Astrocyte (in vitro differentiated cells and primary cell): ENCODE measurements around the gene MICAL3. TPM values are rescaled to one million over a fixed set of nuclear protein-coding genes. Genes with fewer than 3 reads are reported as not detected.

Experiments used
- DNase-seq: peaks from one replicate; pipeline ENCODE4 v3.0.0-alpha.2; 2010; ENCODE audit warnings: low read depth
- FAIRE-seq: peaks from 2 replicates; lab custom pipeline; 2011; peaks lifted over from hg19 to GRCh38; lab: Jason Lieb, UNC
- H2AFZ ChIP-seq: 2 replicates; pipeline ENCODE4 v1.6.0; 2012; ENCODE audit warnings: low read depth, low read length, inconsistent platforms
- H3K27ac ChIP-seq: 2 replicates; pipeline ENCODE4 v1.5.1; 2011; ENCODE audit warnings: low read depth, low read length, inconsistent platforms
- H3K27me3 ChIP-seq: 2 replicates; pipeline ENCODE4 v1.6.0; 2011; ENCODE audit warnings: low read length, inconsistent platforms; ENCODE audit not compliant: insufficient read depth
- H3K36me3 ChIP-seq: 2 replicates; pipeline ENCODE4 v1.5.1; 2011; ENCODE audit warnings: low read length, inconsistent platforms; ENCODE audit not compliant: insufficient read depth
- H3K4me1 ChIP-seq: 2 replicates; pipeline ENCODE4 v1.5.1; 2011; ENCODE audit warnings: low read length, inconsistent platforms; ENCODE audit not compliant: insufficient read depth
- H3K4me2 ChIP-seq: 2 replicates; pipeline ENCODE4 v1.6.0; 2012; ENCODE audit warnings: low read length, inconsistent platforms
- H3K4me3 ChIP-seq: 2 replicates; pipeline ENCODE4 v1.5.1; 2011; ENCODE audit warnings: low read depth, mild to moderate bottlenecking, low read length, inconsistent platforms; ENCODE audit not compliant: insufficient read depth
- H3K79me2 ChIP-seq: 2 replicates; pipeline ENCODE4 v1.6.0; 2012; ENCODE audit warnings: mild to moderate bottlenecking, low read length, inconsistent platforms; ENCODE audit not compliant: insufficient read depth
- H3K9ac ChIP-seq: 2 replicates; pipeline ENCODE4 v1.6.0; 2012; ENCODE audit warnings: mild to moderate bottlenecking, low read length, inconsistent platforms
- H3K9me3 ChIP-seq: 2 replicates; pipeline ENCODE4 v1.5.1; 2012; ENCODE audit warnings: low read depth, mild to moderate bottlenecking, low read length, inconsistent platforms; ENCODE audit not compliant: insufficient read depth
- H4K20me1 ChIP-seq: 2 replicates; pipeline ENCODE4 v1.6.0; 2012; ENCODE audit warnings: low read length, inconsistent platforms; ENCODE audit not compliant: insufficient read depth
- H3K27ac Mint-ChIP-seq: one replicate; pipeline ENCODE4 v1.8.0; 2021; ENCODE audit warnings: mild to moderate bottlenecking, mixed read lengths; ENCODE audit not compliant: unreplicated experiment
- H3K27me3 Mint-ChIP-seq: one replicate; pipeline ENCODE4 v1.8.0; 2021; ENCODE audit warnings: low read depth, mixed read lengths; ENCODE audit not compliant: unreplicated experiment
- H3K36me3 Mint-ChIP-seq: one replicate; pipeline ENCODE4 v1.8.0; 2021; ENCODE audit warnings: low read depth, mixed read lengths; ENCODE audit not compliant: unreplicated experiment
- H3K4me1 Mint-ChIP-seq: one replicate; pipeline ENCODE4 v1.8.0; 2021; ENCODE audit warnings: low read depth, mixed read lengths; ENCODE audit not compliant: unreplicated experiment
- H3K4me3 Mint-ChIP-seq: one replicate; pipeline ENCODE4 v1.8.0; 2021; ENCODE audit warnings: mild to moderate bottlenecking, moderate library complexity, mixed read lengths; ENCODE audit not compliant: unreplicated experiment
- H3K9me3 Mint-ChIP-seq: one replicate; pipeline ENCODE4 v1.8.0; 2021; ENCODE audit warnings: mild to moderate bottlenecking, mixed read lengths; ENCODE audit not compliant: unreplicated experiment
- EZH2 ChIP-seq: IDR thresholded peaks from 2 replicates; pipeline ENCODE4 v1.6.1; 2012; ENCODE audit warnings: mild to moderate bottlenecking, low read length, inconsistent platforms; ENCODE audit not compliant: insufficient read depth
- total RNA-seq: library from RNA; stranded (reverse); gene quantifications from 2 replicates; pipeline ENCODE4 v1.2.1, GENCODE V29; 2021
- TF ChIP-seq, protein P1 (sequence below): IDR thresholded peaks from 2 replicates; pipeline ENCODE4 v1.5.1; 2011; ENCODE audit warnings: low read depth, mild to moderate bottlenecking, inconsistent platforms, low read length, moderate library complexity; ENCODE audit not compliant: insufficient read depth

The MICAL3 gene
- total RNA-seq, 1 donor from 2014 or later, result 113 TPM

- H3K79me2 ChIP-seq, result no peaks in the 10 kb centered on the region
- H3K4me2 ChIP-seq, result no peak overlapping the region
- Mint-ChIP-seq H3K36me3 (peaks cover 34% of the 10 kb centered on the region), H3K9me3 (no peaks in the 10 kb centered on the region), H3K27me3 (no peaks in the 10 kb centered on the region), H3K4me3 (no peak overlapping the region), H3K27ac (no peak overlapping the region), H3K4me1 (peaks cover 3% of the 10 kb centered on the region)
- H3K9me3 ChIP-seq, result no peaks in the 10 kb centered on the region
- no peak for TF ChIP-seq EZH2
- no peak overlapping the region for H3K4me3 ChIP-seq
- peaks cover 20% of the 10 kb centered on the region for H3K36me3 ChIP-seq
- H4K20me1 ChIP-seq, result peaks cover 37% of the 10 kb centered on the region
- H3K4me1 ChIP-seq, result no peaks in the 10 kb centered on the region
- no peak for DNase-seq
- H3K9ac ChIP-seq, result no peak overlapping the region
- no peak for FAIRE-seq
- H3K27ac ChIP-seq, result no peak overlapping the region
- no peaks in the 10 kb centered on the region for H3K27me3 ChIP-seq
- no peak overlapping the region for H2AFZ ChIP-seq
Observed at GRCh38 chr22:17867160-17867785, 157.1 kb downstream of the MICAL3 start.

DNA sequence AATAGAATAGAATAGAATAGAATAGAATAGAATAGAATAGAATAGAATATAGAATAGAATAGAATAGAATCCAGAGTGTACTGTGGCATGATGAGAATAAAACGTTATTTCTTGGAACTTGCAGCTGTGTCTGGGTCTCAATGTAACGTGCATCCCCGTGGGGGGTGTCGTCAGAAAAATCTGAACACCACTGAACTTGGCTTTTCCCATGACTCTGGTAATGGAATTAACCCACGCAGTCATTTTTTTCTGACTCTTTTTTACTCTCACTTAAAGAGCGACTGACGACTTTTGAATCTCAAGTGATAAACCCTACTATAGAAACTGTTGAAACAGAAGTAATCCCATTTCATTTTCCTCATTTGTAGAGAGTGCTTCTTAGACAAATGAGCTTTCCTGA is 157.7 kb downstream of the MICAL3 start:
- no peak overlapping the region for H3K4me3 Mint-ChIP-seq
- Histone ChIP-seq H3K9ac (no peak overlapping the region), H3K4me3 (no peak overlapping the region), H3K9me3 (no peaks in the 10 kb centered on the region), H2AFZ (no peak overlapping the region), H3K79me2 (no peaks in the 10 kb centered on the region), H4K20me1 (peaks cover 39% of the 10 kb centered on the region), H3K4me2 (no peak overlapping the region), H3K27me3 (no peaks in the 10 kb centered on the region), H3K27ac (no peak overlapping the region), H3K36me3 (peaks cover 20% of the 10 kb centered on the region), H3K4me1 (no peaks in the 10 kb centered on the region)
- no peaks in the 10 kb centered on the region for H3K9me3 Mint-ChIP-seq
- FAIRE-seq, result no peak
- no peak for DNase-seq
- H3K36me3 Mint-ChIP-seq, result peaks cover 34% of the 10 kb centered on the region
- TF ChIP-seq, protein P1, sequence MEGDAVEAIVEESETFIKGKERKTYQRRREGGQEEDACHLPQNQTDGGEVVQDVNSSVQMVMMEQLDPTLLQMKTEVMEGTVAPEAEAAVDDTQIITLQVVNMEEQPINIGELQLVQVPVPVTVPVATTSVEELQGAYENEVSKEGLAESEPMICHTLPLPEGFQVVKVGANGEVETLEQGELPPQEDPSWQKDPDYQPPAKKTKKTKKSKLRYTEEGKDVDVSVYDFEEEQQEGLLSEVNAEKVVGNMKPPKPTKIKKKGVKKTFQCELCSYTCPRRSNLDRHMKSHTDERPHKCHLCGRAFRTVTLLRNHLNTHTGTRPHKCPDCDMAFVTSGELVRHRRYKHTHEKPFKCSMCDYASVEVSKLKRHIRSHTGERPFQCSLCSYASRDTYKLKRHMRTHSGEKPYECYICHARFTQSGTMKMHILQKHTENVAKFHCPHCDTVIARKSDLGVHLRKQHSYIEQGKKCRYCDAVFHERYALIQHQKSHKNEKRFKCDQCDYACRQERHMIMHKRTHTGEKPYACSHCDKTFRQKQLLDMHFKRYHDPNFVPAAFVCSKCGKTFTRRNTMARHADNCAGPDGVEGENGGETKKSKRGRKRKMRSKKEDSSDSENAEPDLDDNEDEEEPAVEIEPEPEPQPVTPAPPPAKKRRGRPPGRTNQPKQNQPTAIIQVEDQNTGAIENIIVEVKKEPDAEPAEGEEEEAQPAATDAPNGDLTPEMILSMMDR, result no peak
- H3K27me3 Mint-ChIP-seq, result no peaks in the 10 kb centered on the region
- H3K4me1 Mint-ChIP-seq, result peaks cover 3% of the 10 kb centered on the region
- H3K27ac Mint-ChIP-seq, result no peak overlapping the region

DNA sequence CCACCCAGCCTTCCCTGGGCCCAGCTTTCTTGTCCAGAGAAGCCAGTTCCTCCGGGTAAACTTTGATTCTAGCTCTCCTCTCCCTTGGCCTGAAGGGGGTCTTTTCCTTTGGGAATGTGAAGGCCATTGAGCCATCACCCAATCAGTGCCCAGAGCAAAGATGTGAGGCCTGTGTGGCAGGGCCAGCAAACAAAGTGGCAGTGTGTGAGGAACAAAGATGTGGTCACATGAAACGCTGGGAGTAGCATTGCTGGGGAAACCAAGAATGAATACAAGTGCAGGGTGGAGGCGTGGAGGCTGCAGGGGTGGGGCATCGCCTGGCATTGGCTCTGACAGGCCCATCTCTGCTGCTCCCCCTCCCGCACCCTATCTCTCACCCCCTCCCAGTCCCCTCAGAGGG is 158.2 kb downstream of the MICAL3 start:
- no peaks in the 10 kb centered on the region for H3K27me3 Mint-ChIP-seq
- no peak overlapping the region for H3K9ac ChIP-seq

More for the DNA sequence above, 158.2 kb downstream of the MICAL3 start:
- no peak for TF ChIP-seq EZH2
- TF ChIP-seq, protein P1, result no peak
- Histone ChIP-seq H3K4me3 (no peak overlapping the region), H3K36me3 (peaks cover 15% of the 10 kb centered on the region), H3K4me1 (no peaks in the 10 kb centered on the region), H3K4me2 (no peak overlapping the region), H3K27me3 (no peaks in the 10 kb centered on the region), H4K20me1 (peaks cover 40% of the 10 kb centered on the region), H2AFZ (no peak overlapping the region), H3K9me3 (no peaks in the 10 kb centered on the region), H3K27ac (no peak overlapping the region), H3K79me2 (no peaks in the 10 kb centered on the region)
- FAIRE-seq (no peak), DNase-seq (no peak)
- peaks cover 30% of the 10 kb centered on the region for H3K36me3 Mint-ChIP-seq
- H3K4me3 Mint-ChIP-seq, result no peak overlapping the region
- H3K4me1 Mint-ChIP-seq, result peaks cover 3% of the 10 kb centered on the region
- no peaks in the 10 kb centered on the region for H3K9me3 Mint-ChIP-seq
- no peak overlapping the region for H3K27ac Mint-ChIP-seq
